Measurements from ENCODE around the gene IL34. TPM values are rescaled to one million over a fixed set of nuclear protein-coding genes. Genes with fewer than 3 reads are reported as not detected.
A peak's percentile ranks its signal among the peaks of the same experiment; 100 is the strongest.

IL34 gene
- polyA plus RNA-seq, 1 experiment, result 3.0 TPM

DNA sequence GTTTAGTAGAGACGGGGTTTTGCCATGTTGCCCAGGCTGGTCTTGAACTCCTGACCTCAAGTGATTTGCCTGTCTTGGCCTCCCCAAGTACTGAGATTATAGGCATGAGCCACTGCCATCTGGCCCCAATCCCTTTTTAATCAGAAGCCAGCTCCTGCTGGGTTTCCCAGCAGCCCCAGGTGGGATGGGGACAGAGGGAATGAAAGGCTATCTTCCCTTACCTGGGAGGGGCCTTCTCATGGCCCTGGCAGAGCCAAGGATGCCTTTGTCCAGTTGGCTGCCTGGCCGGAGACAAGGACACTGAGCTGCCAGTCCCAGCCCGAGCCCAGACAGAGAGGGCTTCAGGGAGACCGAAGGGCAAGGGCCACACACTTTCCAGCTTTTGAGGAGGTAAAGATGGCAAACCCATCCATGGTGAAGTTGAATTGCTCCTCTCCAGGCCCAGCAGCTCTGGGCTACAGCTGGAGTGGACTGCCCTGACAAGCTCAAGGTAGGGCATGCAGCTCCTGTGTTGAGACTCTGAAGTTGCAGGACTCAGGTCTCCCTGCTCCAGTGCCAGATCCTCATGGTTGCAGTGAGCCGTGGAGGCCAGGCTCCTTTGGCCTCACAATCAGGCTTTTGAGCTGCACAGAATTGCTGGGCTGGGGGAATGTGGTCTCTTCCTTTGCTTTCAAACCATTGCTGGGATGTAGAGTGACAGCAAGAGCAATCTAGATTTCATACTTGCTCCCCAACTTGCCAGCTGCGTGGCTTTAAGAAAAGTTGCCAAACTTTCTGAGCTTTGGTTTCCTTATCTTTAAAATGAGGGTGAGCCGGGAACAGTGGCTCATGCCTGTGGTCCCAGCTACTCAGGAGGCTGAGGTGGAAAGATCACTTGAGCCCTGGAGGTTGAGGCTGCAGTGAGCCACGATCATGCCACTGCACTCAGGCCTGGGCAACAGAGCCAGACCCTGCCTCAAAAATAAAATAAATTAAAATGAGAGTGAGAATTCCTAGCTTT lies 44.5 kb upstream of the IL34 start:
- CTCF ChIA-PET, result interaction anchor here (1.1 to 1.7 kb wide), 2 partner anchors 11 to 169 kb away, joined by 3 to 4 read pairs; no protein-coding TSS in a partner anchor
- no peaks in the 10 kb centered on the region for H3K27me3 ChIP-seq (ENCODE audit: control insufficient read depth, insufficient read depth, low read length)
- POLR2A ChIA-PET, result no interaction called here

DNA sequence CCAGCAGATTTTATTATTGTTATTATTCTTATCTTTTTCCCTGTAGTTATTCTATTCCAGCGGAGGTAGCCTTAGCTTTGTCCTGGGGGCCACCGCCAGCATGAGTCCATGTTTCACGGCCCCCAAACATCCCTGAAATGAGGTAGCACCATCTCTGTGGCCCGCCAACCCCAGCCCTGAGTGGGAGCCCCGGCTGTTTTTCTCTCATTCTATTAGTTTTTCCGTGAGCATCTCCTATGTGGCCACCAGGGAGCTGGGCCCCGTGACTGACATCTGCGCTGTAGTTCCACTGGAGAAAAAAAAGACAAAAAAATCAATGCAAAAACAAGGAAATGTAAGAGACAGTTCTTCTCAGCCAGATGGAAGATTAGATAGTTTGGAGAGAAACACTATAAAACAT lies 43.5 kb upstream of the IL34 start:
- CTCF ChIA-PET, result interaction anchor here (1.1 to 1.7 kb wide), 2 partner anchors 12 to 168 kb away, joined by 3 to 4 read pairs; no protein-coding TSS in a partner anchor
- no peak overlapping the region for H3K27ac ChIP-seq (ENCODE audit: low read depth, low read length)
- peaks cover 2% of the 10 kb centered on the region for H3K27me3 ChIP-seq (ENCODE audit: control insufficient read depth, insufficient read depth, low read length)
- TF ChIP-seq, protein P1, sequence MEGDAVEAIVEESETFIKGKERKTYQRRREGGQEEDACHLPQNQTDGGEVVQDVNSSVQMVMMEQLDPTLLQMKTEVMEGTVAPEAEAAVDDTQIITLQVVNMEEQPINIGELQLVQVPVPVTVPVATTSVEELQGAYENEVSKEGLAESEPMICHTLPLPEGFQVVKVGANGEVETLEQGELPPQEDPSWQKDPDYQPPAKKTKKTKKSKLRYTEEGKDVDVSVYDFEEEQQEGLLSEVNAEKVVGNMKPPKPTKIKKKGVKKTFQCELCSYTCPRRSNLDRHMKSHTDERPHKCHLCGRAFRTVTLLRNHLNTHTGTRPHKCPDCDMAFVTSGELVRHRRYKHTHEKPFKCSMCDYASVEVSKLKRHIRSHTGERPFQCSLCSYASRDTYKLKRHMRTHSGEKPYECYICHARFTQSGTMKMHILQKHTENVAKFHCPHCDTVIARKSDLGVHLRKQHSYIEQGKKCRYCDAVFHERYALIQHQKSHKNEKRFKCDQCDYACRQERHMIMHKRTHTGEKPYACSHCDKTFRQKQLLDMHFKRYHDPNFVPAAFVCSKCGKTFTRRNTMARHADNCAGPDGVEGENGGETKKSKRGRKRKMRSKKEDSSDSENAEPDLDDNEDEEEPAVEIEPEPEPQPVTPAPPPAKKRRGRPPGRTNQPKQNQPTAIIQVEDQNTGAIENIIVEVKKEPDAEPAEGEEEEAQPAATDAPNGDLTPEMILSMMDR (IDR thresholded peaks at IDR 0.05; ENCODE audit: low read depth, low read length), result no peak
- no peak for DNase-seq (ENCODE audit: low read depth, low spot score)
- no peaks in the 10 kb centered on the region for H3K9me3 ChIP-seq (ENCODE audit: control insufficient read depth, insufficient read depth, low read length)
- POLR2A ChIA-PET, result no interaction called here
- no peak overlapping the region for H3K4me3 ChIP-seq (ENCODE audit: low read depth, low read length)

More for the DNA sequence above, 44.5 kb upstream of the IL34 start:
- no peak for DNase-seq (ENCODE audit: low read depth, low spot score)
- Histone ChIP-seq H3K27ac (ENCODE audit: low read depth, low read length) (no peak overlapping the region), H3K9me3 (ENCODE audit: control insufficient read depth, insufficient read depth, low read length) (no peaks in the 10 kb centered on the region), H3K4me3 (ENCODE audit: low read depth, low read length) (no peak overlapping the region)
- TF ChIP-seq, protein P1 (IDR thresholded peaks at IDR 0.05; ENCODE audit: low read depth, low read length), result no peak

DNA sequence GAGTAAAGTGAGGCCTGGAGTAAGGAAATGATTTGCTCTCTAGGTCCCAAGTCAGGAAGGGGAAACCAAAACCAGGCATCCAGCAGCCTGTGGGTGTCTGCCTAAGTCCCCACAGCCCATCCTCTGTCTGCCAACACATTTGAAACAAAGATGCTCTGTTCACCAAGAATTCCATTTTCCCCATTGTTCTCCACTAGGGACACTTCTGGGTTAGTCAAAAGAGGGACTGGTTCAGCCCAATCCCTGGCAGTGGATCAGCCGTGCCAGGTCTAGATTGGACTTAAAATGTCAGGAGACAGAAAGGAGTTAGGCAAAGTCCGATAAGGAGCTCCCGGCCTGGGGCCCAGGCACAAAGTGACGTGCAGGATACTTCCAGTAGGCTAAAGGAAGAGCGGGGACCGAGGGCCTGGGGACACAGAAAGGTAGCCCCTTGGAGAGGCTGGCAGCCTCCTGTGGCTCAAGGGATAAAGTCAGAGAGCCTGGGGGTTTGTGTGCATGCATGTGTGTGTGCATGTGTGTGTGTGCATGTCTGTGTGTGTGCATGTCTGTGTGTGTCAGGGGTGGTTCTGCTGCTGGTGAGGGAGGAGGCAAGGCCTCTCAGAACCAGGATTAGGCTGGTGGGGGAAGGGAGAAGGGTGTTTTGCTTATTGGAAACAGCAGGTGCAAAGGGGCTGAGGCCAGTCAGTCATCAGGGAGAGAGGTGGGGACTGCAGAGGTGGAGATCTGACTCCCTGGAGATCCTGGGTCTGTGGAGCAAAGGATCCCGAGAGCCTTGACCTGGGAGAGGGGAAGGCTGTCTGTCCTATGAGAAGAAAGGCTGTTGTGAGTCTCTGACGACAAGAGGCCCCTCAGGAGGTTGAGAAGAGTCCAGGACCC lies 41.7 kb upstream of the IL34 start:
- DNase-seq (ENCODE audit: low read depth, low spot score), result no peak
- H3K9me3 ChIP-seq (ENCODE audit: control insufficient read depth, insufficient read depth, low read length), result no peaks in the 10 kb centered on the region
- ChIA-PET CTCF (no interaction called here), POLR2A (no interaction called here)
- peaks cover 2% of the 10 kb centered on the region for H3K27me3 ChIP-seq (ENCODE audit: control insufficient read depth, insufficient read depth, low read length)
- TF ChIP-seq, protein P1 (IDR thresholded peaks at IDR 0.05; ENCODE audit: low read depth, low read length), result 0 out of 2 replicates have a peak, but pooled peaks have one; percentile 7
- no peak overlapping the region for H3K4me3 ChIP-seq (ENCODE audit: low read depth, low read length)
- no peak overlapping the region for H3K27ac ChIP-seq (ENCODE audit: low read depth, low read length)

GRCh38 chr16:70605283-70605657 lies 41.1 kb upstream of the IL34 start:
- POLR2A ChIA-PET, result no interaction called here
- Histone ChIP-seq H3K27me3 (ENCODE audit: control insufficient read depth, insufficient read depth, low read length) (peaks cover 2% of the 10 kb centered on the region), H3K4me3 (ENCODE audit: low read depth, low read length) (no peak overlapping the region), H3K9me3 (ENCODE audit: control insufficient read depth, insufficient read depth, low read length) (no peaks in the 10 kb centered on the region), H3K27ac (ENCODE audit: low read depth, low read length) (no peak overlapping the region)
- TF ChIP-seq, protein P1 (IDR thresholded peaks at IDR 0.05; ENCODE audit: low read depth, low read length), result no peak
- CTCF ChIA-PET, result no interaction called here
- DNase-seq (ENCODE audit: low read depth, low spot score), result no peak
